ENCODE results near the gene SULT1E1. TPM values are rescaled to one million over a fixed set of nuclear protein-coding genes. Genes with fewer than 3 reads are reported as not detected.

Gene SULT1E1
- total RNA-seq, 2 experiments from 2014 or later = not detected

DNA sequence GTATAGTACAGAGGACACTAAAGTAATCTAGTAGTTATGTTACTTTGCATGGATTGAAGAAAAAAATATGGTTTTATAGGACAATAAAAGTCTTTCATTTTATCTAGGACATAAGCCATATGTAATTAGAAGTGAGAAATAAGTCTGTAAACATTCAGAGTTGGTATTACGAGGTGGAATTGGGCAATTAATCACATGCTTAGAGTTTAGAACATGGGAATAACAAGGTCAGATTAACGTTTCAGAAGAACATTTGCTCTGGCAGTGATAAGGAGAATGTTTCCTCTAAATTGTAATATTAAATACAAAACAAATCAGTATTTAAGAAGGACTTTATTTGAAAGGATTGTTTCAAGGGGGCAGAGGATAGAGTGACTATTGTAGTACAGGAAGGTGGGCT is 15.6 kb upstream of the SULT1E1 start:
- no peak for DNase-seq
- CTCF ChIA-PET = no interaction called here
- H3K27me3 Mint-ChIP-seq = no peaks in the 10 kb centered on the region
- H3K36me3 Mint-ChIP-seq (ENCODE audit: low read depth) = no peaks in the 10 kb centered on the region
- ATAC-seq = no peak
- no peaks in the 10 kb centered on the region for H3K9me3 Mint-ChIP-seq (ENCODE audit: low read depth)
- no peak overlapping the region for H3K27ac Mint-ChIP-seq
- intact Hi-C loops (cut with DNase I, micrococcal nuclease) = no loop called here
- POLR2A ChIA-PET = no interaction called here
- H3K4me3 Mint-ChIP-seq = no peak overlapping the region
- H3K4me1 Mint-ChIP-seq = no peaks in the 10 kb centered on the region

DNA sequence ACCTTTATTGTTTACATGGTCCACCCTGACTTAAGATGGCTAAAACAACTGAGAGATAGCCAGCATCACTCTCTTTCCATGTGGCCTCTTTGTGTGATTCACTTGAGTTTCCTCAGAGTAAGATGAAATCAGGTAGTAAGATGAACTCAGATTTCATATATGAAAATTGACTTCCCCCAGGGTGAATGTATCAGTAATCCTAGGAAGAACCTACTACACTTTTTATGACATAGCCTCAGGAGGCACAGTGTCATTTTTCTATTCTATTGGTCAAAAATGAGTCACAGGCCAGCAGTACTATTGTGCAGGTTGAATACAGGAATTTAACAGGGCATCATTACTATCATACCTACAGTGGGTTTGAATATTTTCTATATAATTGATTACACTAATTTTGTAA is 14.6 kb upstream of the SULT1E1 start:
- Mint-ChIP-seq H3K36me3 (ENCODE audit: low read depth) (no peaks in the 10 kb centered on the region), H3K27me3 (no peaks in the 10 kb centered on the region), H3K9me3 (ENCODE audit: low read depth) (no peaks in the 10 kb centered on the region), H3K27ac (no peak overlapping the region), H3K4me1 (no peaks in the 10 kb centered on the region), H3K4me3 (no peak overlapping the region)
- CTCF ChIA-PET = no interaction called here
- POLR2A ChIA-PET = no interaction called here
- intact Hi-C loops (cut with DNase I, micrococcal nuclease) = no loop called here
- no peak for DNase-seq
- ATAC-seq = peak; percentile 72

- POLR2A ChIA-PET = no interaction called here
- H3K9me3 Mint-ChIP-seq (ENCODE audit: low read depth) = no peaks in the 10 kb centered on the region
- intact Hi-C loops (cut with DNase I, micrococcal nuclease) = loop anchor here in 1 of 2 experiments (2.0 kb wide), 2 partner anchors 21 to 23 kb away; no protein-coding TSS in a partner anchor
- H3K27ac Mint-ChIP-seq = no peak overlapping the region
- ATAC-seq = no peak
- CTCF ChIA-PET = no interaction called here
- DNase-seq = no peak
- H3K27me3 Mint-ChIP-seq = no peaks in the 10 kb centered on the region
- H3K4me1 Mint-ChIP-seq = no peaks in the 10 kb centered on the region
- no peak overlapping the region for H3K4me3 Mint-ChIP-seq
- no peaks in the 10 kb centered on the region for H3K36me3 Mint-ChIP-seq (ENCODE audit: low read depth)
Measured at GRCh38 chr4:69861756-69862155, 1.8 kb upstream of the SULT1E1 start.

GRCh38 chr4:69860521-69861298 is 765 bp upstream of the SULT1E1 start:
- no peak for ATAC-seq

DNA sequence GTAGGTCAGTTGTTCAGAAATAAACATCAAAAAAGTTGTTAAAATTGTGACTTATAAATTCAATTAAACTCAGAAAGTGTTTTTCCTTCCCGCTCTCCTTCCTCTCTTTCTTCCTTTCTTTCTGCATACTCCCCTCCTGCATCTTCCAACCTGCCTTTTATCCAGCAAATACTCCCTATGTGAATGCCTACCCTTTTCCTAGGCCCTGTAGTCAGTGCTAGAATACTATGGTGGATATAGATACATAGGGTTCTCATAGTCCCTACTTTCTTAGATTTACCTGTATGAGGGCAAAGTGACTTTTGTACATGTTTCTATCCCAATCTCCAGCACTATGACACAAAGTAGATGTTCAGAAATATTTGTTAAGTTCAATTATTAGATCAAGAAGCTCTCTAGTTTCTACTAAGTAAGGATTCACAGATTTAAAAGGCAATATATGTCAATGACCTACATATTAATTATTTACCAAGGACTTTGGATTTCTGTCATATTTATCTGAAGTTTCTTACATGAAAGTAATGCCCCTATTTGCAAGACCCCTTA is 732 bp downstream of the SULT1E1 start:
- ATAC-seq (no peak), DNase-seq (no peak)
- CTCF ChIA-PET = interaction anchor here (0.7 to 1.0 kb wide), 2 partner anchors 21 to 89 kb away, joined by 3 to 5 read pairs; no protein-coding TSS in a partner anchor
- H3K27me3 Mint-ChIP-seq = no peaks in the 10 kb centered on the region
- no peaks in the 10 kb centered on the region for H3K36me3 Mint-ChIP-seq (ENCODE audit: low read depth)
- POLR2A ChIA-PET = no interaction called here
- intact Hi-C loops (cut with DNase I, micrococcal nuclease) = no loop called here
- H3K9me3 Mint-ChIP-seq (ENCODE audit: low read depth) = no peaks in the 10 kb centered on the region
- no peak overlapping the region for H3K27ac Mint-ChIP-seq
- no peak overlapping the region for H3K4me3 Mint-ChIP-seq
- H3K4me1 Mint-ChIP-seq = no peaks in the 10 kb centered on the region

More at GRCh38 chr4:69860521-69861298, 765 bp upstream of the SULT1E1 start:
- Mint-ChIP-seq H3K27ac (no peak overlapping the region), H3K36me3 (ENCODE audit: low read depth) (no peaks in the 10 kb centered on the region), H3K4me1 (no peaks in the 10 kb centered on the region), H3K9me3 (ENCODE audit: low read depth) (no peaks in the 10 kb centered on the region), H3K4me3 (no peak overlapping the region), H3K27me3 (no peaks in the 10 kb centered on the region)
- DNase-seq = no peak
- intact Hi-C loops (cut with DNase I, micrococcal nuclease) = no loop called here
- POLR2A ChIA-PET = no interaction called here
- CTCF ChIA-PET = interaction anchor here (1.0 kb wide), 1 partner anchor 8 kb away, joined by 3 read pairs; no protein-coding TSS in a partner anchor

DNA sequence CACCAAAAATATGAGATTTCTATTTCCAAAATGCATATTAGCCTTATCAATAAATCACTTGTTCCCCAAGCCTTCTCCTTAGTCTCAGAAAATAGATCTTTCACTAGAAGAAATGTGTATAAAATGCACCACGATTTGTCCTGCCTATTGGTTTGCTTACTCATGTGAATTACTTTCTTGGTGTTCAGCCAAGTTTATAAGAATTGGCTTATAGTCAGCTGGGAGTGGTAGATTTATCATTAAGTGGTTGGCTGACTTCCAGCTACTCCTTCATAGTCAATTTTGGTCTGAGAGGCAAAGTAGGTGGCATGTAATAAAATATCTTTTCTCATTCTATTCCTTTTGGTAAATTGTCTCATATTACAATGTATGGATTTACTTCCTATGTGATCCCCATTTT is 1.3 kb downstream of the SULT1E1 start:
- CTCF ChIA-PET = interaction anchor here (1.0 kb wide), 1 partner anchor 22 kb away, joined by 5 read pairs; no protein-coding TSS in a partner anchor
- Mint-ChIP-seq H3K36me3 (ENCODE audit: low read depth) (no peaks in the 10 kb centered on the region), H3K4me3 (no peak overlapping the region), H3K4me1 (no peaks in the 10 kb centered on the region), H3K27ac (no peak overlapping the region), H3K9me3 (ENCODE audit: low read depth) (no peaks in the 10 kb centered on the region), H3K27me3 (no peaks in the 10 kb centered on the region)
- DNase-seq (no peak), ATAC-seq (no peak)
- POLR2A ChIA-PET = no interaction called here
- intact Hi-C loops (cut with DNase I, micrococcal nuclease) = no loop called here

- no peak overlapping the region for H3K4me3 Mint-ChIP-seq
- H3K36me3 Mint-ChIP-seq (ENCODE audit: low read depth) = no peaks in the 10 kb centered on the region
- peaks cover 2% of the 10 kb centered on the region for H3K9me3 Mint-ChIP-seq (ENCODE audit: low read depth)
- ATAC-seq (no peak), DNase-seq (no peak)
- H3K27me3 Mint-ChIP-seq = peaks cover 2% of the 10 kb centered on the region
- intact Hi-C loops (cut with DNase I, micrococcal nuclease) = no loop called here
- H3K27ac Mint-ChIP-seq = no peak overlapping the region
- H3K4me1 Mint-ChIP-seq = no peaks in the 10 kb centered on the region
- ChIA-PET POLR2A (no interaction called here), CTCF (no interaction called here)
Measured at GRCh38 chr4:69855822-69856221, 4.1 kb downstream of the SULT1E1 start.

DNA sequence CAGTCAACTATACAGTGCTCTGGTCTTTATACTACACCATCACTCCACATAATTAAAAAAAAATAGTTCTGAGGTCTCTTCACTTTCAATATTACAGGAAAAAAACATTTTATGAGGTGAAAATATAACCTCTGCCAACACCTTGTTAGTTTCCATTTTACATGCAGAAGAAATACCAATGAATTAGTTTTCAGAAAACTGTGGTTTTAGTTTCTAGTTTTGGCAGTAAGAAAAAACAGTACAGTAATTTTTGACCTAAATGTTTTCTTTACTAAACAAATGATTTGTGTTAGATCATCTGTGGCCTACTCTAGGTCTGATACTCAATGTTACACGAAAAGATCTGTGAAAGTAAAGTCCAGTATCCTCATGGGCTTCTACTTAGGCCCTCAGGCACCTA is 10.0 kb downstream of the SULT1E1 start:
- intact Hi-C loops (cut with DNase I, micrococcal nuclease) = no loop called here
- H3K4me1 Mint-ChIP-seq = no peaks in the 10 kb centered on the region
- ATAC-seq = peak; percentile 60

DNA sequence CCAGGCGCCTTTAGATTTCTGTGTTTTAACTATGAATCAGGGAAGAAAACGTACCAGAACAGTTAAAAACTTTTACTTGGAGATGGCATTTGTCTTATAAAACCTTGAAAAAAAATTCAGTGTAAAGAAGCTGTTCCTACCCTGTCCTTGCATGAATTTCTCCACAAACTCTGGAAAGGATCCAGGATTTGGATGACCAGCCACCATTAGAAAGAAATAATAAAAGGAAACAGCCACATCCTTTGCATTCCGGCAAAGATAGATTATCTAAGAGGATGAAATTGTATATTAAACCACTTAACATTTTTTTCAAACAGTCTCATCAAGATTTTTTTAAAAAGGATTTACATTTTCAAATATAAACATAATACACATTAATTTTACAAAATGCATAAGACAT is 10.6 kb downstream of the SULT1E1 start:
- ChIA-PET POLR2A (no interaction called here), CTCF (interaction anchor here (1.6 kb wide), 1 partner anchor 32 kb away, joined by 4 read pairs; no protein-coding TSS in a partner anchor)
- ATAC-seq (no peak), DNase-seq (no peak)
- no peaks in the 10 kb centered on the region for H3K4me1 Mint-ChIP-seq
- intact Hi-C loops (cut with DNase I, micrococcal nuclease) = no loop called here
- peaks cover 2% of the 10 kb centered on the region for H3K27me3 Mint-ChIP-seq
- no peak overlapping the region for H3K27ac Mint-ChIP-seq
- no peak overlapping the region for H3K4me3 Mint-ChIP-seq
- H3K9me3 Mint-ChIP-seq (ENCODE audit: low read depth) = peaks cover 2% of the 10 kb centered on the region
- no peaks in the 10 kb centered on the region for H3K36me3 Mint-ChIP-seq (ENCODE audit: low read depth)

More for the DNA sequence above, 10.0 kb downstream of the SULT1E1 start:
- DNase-seq = no peak
- H3K36me3 Mint-ChIP-seq (ENCODE audit: low read depth) = no peaks in the 10 kb centered on the region
- peaks cover 2% of the 10 kb centered on the region for H3K27me3 Mint-ChIP-seq
- ChIA-PET POLR2A (no interaction called here), CTCF (interaction anchor here (1.6 kb wide), 1 partner anchor 31 kb away, joined by 4 read pairs; no protein-coding TSS in a partner anchor)
- H3K4me3 Mint-ChIP-seq = no peak overlapping the region
- peaks cover 2% of the 10 kb centered on the region for H3K9me3 Mint-ChIP-seq (ENCODE audit: low read depth)
- no peak overlapping the region for H3K27ac Mint-ChIP-seq

GRCh38 chr4:69848028-69848427 is 11.9 kb downstream of the SULT1E1 start:
- intact Hi-C loops (cut with DNase I, micrococcal nuclease) = no loop called here
- Mint-ChIP-seq H3K27me3 (no peaks in the 10 kb centered on the region), H3K27ac (no peak overlapping the region), H3K4me3 (no peak overlapping the region), H3K36me3 (ENCODE audit: low read depth) (no peaks in the 10 kb centered on the region), H3K4me1 (no peaks in the 10 kb centered on the region), H3K9me3 (ENCODE audit: low read depth) (peaks cover 2% of the 10 kb centered on the region)
- DNase-seq (no peak), ATAC-seq (no peak)
- ChIA-PET POLR2A (no interaction called here), CTCF (no interaction called here)

- Mint-ChIP-seq H3K4me1 (no peaks in the 10 kb centered on the region), H3K4me3 (no peak overlapping the region), H3K27ac (no peak overlapping the region), H3K27me3 (no peaks in the 10 kb centered on the region), H3K9me3 (ENCODE audit: low read depth) (no peaks in the 10 kb centered on the region), H3K36me3 (ENCODE audit: low read depth) (no peaks in the 10 kb centered on the region)
- CTCF ChIA-PET = interaction anchor here (1.1 kb wide), 1 partner anchor 145 kb away, joined by 4 read pairs; no protein-coding TSS in a partner anchor
- DNase-seq = no peak
- POLR2A ChIA-PET = no interaction called here
- ATAC-seq = no peak
- intact Hi-C loops (cut with DNase I, micrococcal nuclease) = no loop called here
Measured at GRCh38 chr4:69843932-69844331, 16.0 kb downstream of the SULT1E1 start.

- H3K4me3 Mint-ChIP-seq = no peak overlapping the region
- H3K4me1 Mint-ChIP-seq = no peaks in the 10 kb centered on the region
- POLR2A ChIA-PET = no interaction called here
- intact Hi-C loops (cut with DNase I, micrococcal nuclease) = no loop called here
- H3K9me3 Mint-ChIP-seq (ENCODE audit: low read depth) = no peaks in the 10 kb centered on the region
- ATAC-seq (no peak), DNase-seq (no peak)
- H3K36me3 Mint-ChIP-seq (ENCODE audit: low read depth) = no peaks in the 10 kb centered on the region
- no peak overlapping the region for H3K27ac Mint-ChIP-seq
- no peaks in the 10 kb centered on the region for H3K27me3 Mint-ChIP-seq
- CTCF ChIA-PET = interaction anchor here (0.6 kb wide), 1 partner anchor 145 kb away, joined by 3 read pairs; no protein-coding TSS in a partner anchor
Measured at GRCh38 chr4:69843301-69843700, 16.6 kb downstream of the SULT1E1 start.
